ENCODE measurements around the gene RAB17. TPM values are rescaled to one million over a fixed set of nuclear protein-coding genes. Genes with fewer than 3 reads are reported as not detected.

RAB17 gene
- total and polyA plus RNA-seq, 2 of the 4 experiments (the other 2 are of a cell fraction), result 0.41 TPM; not detected in 1

GRCh38 chr2:237557633-237558015 is 32.9 kb downstream of the RAB17 start:
- 0 out of 2 replicates have a peak, but pooled peaks cover 6% of the 10 kb centered on the region for H3K9me1 ChIP-seq (ENCODE audit: insufficient read depth, low read length)
- 0 out of 2 replicates have a peak overlapping the region, but pooled peaks have one; percentile 5 for H3K4me2 ChIP-seq (ENCODE audit: low read depth, low read length)
- H2AK5ac ChIP-seq (ENCODE audit: low read depth, low read length), result no peak overlapping the region
- no peak overlapping the region for H4K91ac ChIP-seq (ENCODE audit: insufficient read depth, low read depth, low read length)
- H3K9me3 ChIP-seq (ENCODE audit: control insufficient read depth, insufficient read depth, low read length), result peaks cover 6% of the 10 kb centered on the region
- intact Hi-C loops (cut with micrococcal nuclease), result no loop called here
- TF ChIP-seq NFE2L2 (IDR thresholded peaks at IDR 0.05; ENCODE audit: low read depth, low read length) (no peak), POLR2A (IDR thresholded peaks at IDR 0.05; ENCODE audit: low read depth, low read length) (no peak), MAFK (IDR thresholded peaks at IDR 0.05; ENCODE audit: low read depth, low read length) (no peak), ELK1 (IDR thresholded peaks at IDR 0.05; ENCODE audit: borderline replicate concordance, low read depth, low read length) (no peak), MXI1 (IDR thresholded peaks at IDR 0.05; ENCODE audit: borderline replicate concordance, low read depth, low read length) (no peak), BHLHE40 (IDR thresholded peaks at IDR 0.05; ENCODE audit: low read depth, low read length) (no peak), RFX5 (IDR thresholded peaks at IDR 0.05; ENCODE audit: low read depth, low read length) (no peak), RCOR1 (IDR thresholded peaks at IDR 0.05; ENCODE audit: insufficient replicate concordance, low read length) (no peak)
- TF ChIP-seq, protein P1, sequence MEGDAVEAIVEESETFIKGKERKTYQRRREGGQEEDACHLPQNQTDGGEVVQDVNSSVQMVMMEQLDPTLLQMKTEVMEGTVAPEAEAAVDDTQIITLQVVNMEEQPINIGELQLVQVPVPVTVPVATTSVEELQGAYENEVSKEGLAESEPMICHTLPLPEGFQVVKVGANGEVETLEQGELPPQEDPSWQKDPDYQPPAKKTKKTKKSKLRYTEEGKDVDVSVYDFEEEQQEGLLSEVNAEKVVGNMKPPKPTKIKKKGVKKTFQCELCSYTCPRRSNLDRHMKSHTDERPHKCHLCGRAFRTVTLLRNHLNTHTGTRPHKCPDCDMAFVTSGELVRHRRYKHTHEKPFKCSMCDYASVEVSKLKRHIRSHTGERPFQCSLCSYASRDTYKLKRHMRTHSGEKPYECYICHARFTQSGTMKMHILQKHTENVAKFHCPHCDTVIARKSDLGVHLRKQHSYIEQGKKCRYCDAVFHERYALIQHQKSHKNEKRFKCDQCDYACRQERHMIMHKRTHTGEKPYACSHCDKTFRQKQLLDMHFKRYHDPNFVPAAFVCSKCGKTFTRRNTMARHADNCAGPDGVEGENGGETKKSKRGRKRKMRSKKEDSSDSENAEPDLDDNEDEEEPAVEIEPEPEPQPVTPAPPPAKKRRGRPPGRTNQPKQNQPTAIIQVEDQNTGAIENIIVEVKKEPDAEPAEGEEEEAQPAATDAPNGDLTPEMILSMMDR (conservative IDR thresholded peaks at IDR 0.05; ENCODE audit: low read depth, low read length), result no peak
- WGBS, 2 experiments (ENCODE audit: extremely low coverage in 2 of 2, insufficient read length in 1 of 2), result 49% methylated on average over 4 of the region's 4 CpGs; no CpG with 5 or more reads in 1 of the 2 experiments
- no peak overlapping the region for H3K9ac ChIP-seq (ENCODE audit: low read depth, low read length)
- no peak overlapping the region for H2BK5ac ChIP-seq (ENCODE audit: low read depth, low read length, poor library complexity, severe bottlenecking)
- DNase-seq (no peak), ATAC-seq (ENCODE audit: low read depth) (no peak)
- H2BK15ac ChIP-seq (ENCODE audit: low read depth, low read length), result no peak overlapping the region
- no peak overlapping the region for H3K14ac ChIP-seq (replicated peaks; ENCODE audit: low read depth, low read length)
- H3K4ac ChIP-seq (ENCODE audit: low read depth, low read length), result no peak overlapping the region
- H3K27me3 ChIP-seq (ENCODE audit: control insufficient read depth, insufficient read depth, low read length), result no peaks in the 10 kb centered on the region
- no peak overlapping the region for H3K27ac ChIP-seq (ENCODE audit: insufficient read depth, low read length)
- no peak overlapping the region for H4K5ac ChIP-seq (ENCODE audit: low read depth, low read length)
- no peak overlapping the region for H2BK120ac ChIP-seq (ENCODE audit: low read depth, low read length)
- H3K4me1 ChIP-seq (ENCODE audit: control insufficient read depth, insufficient read depth, low read length), result peaks cover 9% of the 10 kb centered on the region; the same call in 1 of the 2 replicates
- ChIA-PET POLR2A (ENCODE audit: unreplicated experiment) (no interaction called here), CTCF (interaction anchor here (1.0 to 1.5 kb wide), 2 partner anchors 45 to 86 kb away, joined by 4 to 7 read pairs; no protein-coding TSS in a partner anchor)
- H2AK9ac ChIP-seq (replicated peaks; ENCODE audit: low read depth, low read length, poor library complexity), result no peak overlapping the region
- H3K18ac ChIP-seq (ENCODE audit: low read depth, low read length), result no peak overlapping the region
- no peak overlapping the region for H3K56ac ChIP-seq (ENCODE audit: extremely low read depth, insufficient read depth, low read length)
- in situ Hi-C loops (cut with MboI; ENCODE audit: low sequenced_read_pairs), result loop anchor here (25.0 kb wide), 2 partner anchors 1045 to 1220 kb away; a partner anchor contains a TSS
- dilution Hi-C loops (cut with HindIII; ENCODE audit: low sequenced_read_pairs, unreplicated experiment), result no loop called here
- H4K8ac ChIP-seq (ENCODE audit: low read depth in 2 of 2, low read length in 2 of 2), result no peak overlapping the region
- H4K20me1 ChIP-seq (ENCODE audit: insufficient read depth, low read length), result 0 out of 2 replicates have a peak, but pooled peaks cover 9% of the 10 kb centered on the region
- no peak overlapping the region for H2BK20ac ChIP-seq (ENCODE audit: low read depth, low read length)
- H2AFZ ChIP-seq (replicated peaks; ENCODE audit: low read length, poor library complexity), result no peak overlapping the region
- H3K4me3 ChIP-seq (ENCODE audit: insufficient read depth, low read depth, low read length), result no peak overlapping the region
- peaks cover 6% of the 10 kb centered on the region for H3K36me3 ChIP-seq (ENCODE audit: control insufficient read depth, insufficient read depth, low read length)
- H3K23ac ChIP-seq (ENCODE audit: low read depth, low read length), result no peak overlapping the region
- no TSS peak for BruUV-seq (replicated peaks)
- H3K79me1 ChIP-seq (ENCODE audit: low read depth in 1 of 2, low read length in 2 of 2), result no peaks in the 10 kb centered on the region

Data from IMR-90 (cell line).